ENCODE results near the gene SEC11A.

SEC11A gene

DNA sequence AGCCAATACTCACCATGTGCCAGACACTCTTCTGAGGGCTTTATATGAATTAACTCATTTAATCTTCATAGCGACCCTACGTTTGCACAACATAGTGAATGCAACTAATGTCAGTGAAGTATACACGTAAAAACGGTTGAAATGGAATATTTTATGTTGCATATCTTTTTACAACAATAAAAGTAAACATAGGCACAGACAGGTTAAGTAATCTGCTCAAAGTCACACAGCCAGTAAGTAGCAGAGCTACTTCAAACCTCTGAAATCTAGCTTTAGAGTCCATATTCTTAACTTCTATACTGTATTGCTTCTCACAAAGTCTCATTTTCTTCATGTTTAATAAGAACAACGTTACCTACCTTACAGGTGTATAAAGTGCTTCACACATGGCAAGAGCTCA is 1.6 kb downstream of the SEC11A start:
- H3K9me3 ChIP-seq (replicated peaks; ENCODE audit: insufficient read depth, low read length) = no peaks in the 10 kb centered on the region
- no peaks in the 10 kb centered on the region for H4K20me1 ChIP-seq (ENCODE audit: insufficient read depth, low read length)
- no peak overlapping the region for H2AFZ ChIP-seq (ENCODE audit: low read length)
- DNase-seq = no peak
- H3K79me2 ChIP-seq (ENCODE audit: low read length) = peaks cover 63% of the 10 kb centered on the region
- no peaks in the 10 kb centered on the region for H3K27me3 ChIP-seq (replicated peaks; ENCODE audit: insufficient read depth, low read length)
- H3K9ac ChIP-seq (ENCODE audit: low read length) = no peak overlapping the region
- H3K27ac ChIP-seq (ENCODE audit: low read length) = no peak overlapping the region
- H3K36me3 ChIP-seq (replicated peaks; ENCODE audit: insufficient read depth, low read length) = no peaks in the 10 kb centered on the region
- peak overlapping the region; percentile 89; the same call in 1 of the 2 replicates for H3K4me3 ChIP-seq (ENCODE audit: low read length)
- TF ChIP-seq CTCF (IDR thresholded peaks at IDR 0.05; ENCODE audit: low read length) = no peak
- H3K4me1 ChIP-seq (ENCODE audit: low read length) = peaks cover 14% of the 10 kb centered on the region
- H3F3A ChIP-seq (ENCODE audit: insufficient read depth, low read length) = peaks cover 16% of the 10 kb centered on the region; the same call in 1 of the 2 replicates
- H3K4me2 ChIP-seq (ENCODE audit: low read depth, low read length) = peak overlapping the region; percentile 79
- no peaks in the 10 kb centered on the region for H3K9me2 ChIP-seq (replicated peaks; ENCODE audit: insufficient read depth, low read length)

GRCh38 chr15:84703808-84704207 is 12.1 kb downstream of the SEC11A start:
- H3K79me2 ChIP-seq (ENCODE audit: low read length) = peaks cover 99% of the 10 kb centered on the region
- DNase-seq = no peak
- H3F3A ChIP-seq (ENCODE audit: insufficient read depth, low read length) = no peaks in the 10 kb centered on the region
- H3K27me3 ChIP-seq (replicated peaks; ENCODE audit: insufficient read depth, low read length) = no peaks in the 10 kb centered on the region
- no peaks in the 10 kb centered on the region for H3K9me3 ChIP-seq (replicated peaks; ENCODE audit: insufficient read depth, low read length)
- H3K4me2 ChIP-seq (ENCODE audit: low read depth, low read length) = no peak overlapping the region
- H3K4me3 ChIP-seq (ENCODE audit: low read length) = no peak overlapping the region
- no peaks in the 10 kb centered on the region for H3K9me2 ChIP-seq (replicated peaks; ENCODE audit: insufficient read depth, low read length)
- H3K9ac ChIP-seq (ENCODE audit: low read length) = no peak overlapping the region
- no peaks in the 10 kb centered on the region for H3K36me3 ChIP-seq (replicated peaks; ENCODE audit: insufficient read depth, low read length)
- no peak for TF ChIP-seq EZH2 (optimal IDR thresholded peaks at IDR 0.05; ENCODE audit: low read depth, low read length)
- no peak for TF ChIP-seq CTCF (IDR thresholded peaks at IDR 0.05; ENCODE audit: low read length)
- no peak for TF ChIP-seq EZH2phosphoT487 (IDR thresholded peaks at IDR 0.05; ENCODE audit: low read length)
- no peaks in the 10 kb centered on the region for H3K4me1 ChIP-seq (ENCODE audit: low read length)
- H2AFZ ChIP-seq (ENCODE audit: low read length) = no peak overlapping the region
- peaks cover 6% of the 10 kb centered on the region; the same call in 1 of the 2 replicates for H4K20me1 ChIP-seq (ENCODE audit: insufficient read depth, low read length)
- H3K27ac ChIP-seq (ENCODE audit: low read length) = no peak overlapping the region

GRCh38 chr15:84702961-84703482 is 12.9 kb downstream of the SEC11A start:
- Histone ChIP-seq H2AFZ (ENCODE audit: low read length) (no peak overlapping the region), H3K27ac (ENCODE audit: low read length) (no peak overlapping the region), H3K4me1 (ENCODE audit: low read length) (no peaks in the 10 kb centered on the region), H3K4me2 (ENCODE audit: low read depth, low read length) (no peak overlapping the region), H3K4me3 (ENCODE audit: low read length) (no peak overlapping the region), H4K20me1 (ENCODE audit: insufficient read depth, low read length) (peaks cover 9% of the 10 kb centered on the region; the same call in 1 of the 2 replicates), H3K9me2 (replicated peaks; ENCODE audit: insufficient read depth, low read length) (no peaks in the 10 kb centered on the region), H3K9ac (ENCODE audit: low read length) (no peak overlapping the region), H3K27me3 (replicated peaks; ENCODE audit: insufficient read depth, low read length) (no peaks in the 10 kb centered on the region), H3K36me3 (replicated peaks; ENCODE audit: insufficient read depth, low read length) (no peaks in the 10 kb centered on the region), H3K79me2 (ENCODE audit: low read length) (peaks cover 99% of the 10 kb centered on the region), H3F3A (ENCODE audit: insufficient read depth, low read length) (no peaks in the 10 kb centered on the region), H3K9me3 (replicated peaks; ENCODE audit: insufficient read depth, low read length) (no peaks in the 10 kb centered on the region)
- TF ChIP-seq EZH2phosphoT487 (IDR thresholded peaks at IDR 0.05; ENCODE audit: low read length) = no peak
- no peak for TF ChIP-seq EZH2 (optimal IDR thresholded peaks at IDR 0.05; ENCODE audit: low read depth, low read length)
- TF ChIP-seq CTCF (IDR thresholded peaks at IDR 0.05; ENCODE audit: low read length) = no peak
- DNase-seq = no peak

Measured in MM.1S (cell line).